Breast epithelium (tissue), 4 donors: ENCODE measurements around the gene GIGYF2. TPM values are rescaled to one million over a fixed set of nuclear protein-coding genes. Genes with fewer than 3 reads are reported as not detected.

Experiments
- DNase-seq, 2 donors: peaks; one replicate each; pipeline ENCODE4 v3.0.0-alpha.2; 2019; ENCODE audit warnings: low spot score in 2 of 2
- H3K27ac ChIP-seq, 2 donors: fragments of 200-600 bp; sonication (generic) in 1 of 2; one replicate each; pipeline ENCODE4 v1.5.1; 2016 to 2019; ENCODE audit warnings: mild to moderate bottlenecking in 1 of 2
- H3K27me3 ChIP-seq, 2 donors: fragments of 200-600 bp; sonication (generic) in 1 of 2; one replicate each; pipeline versions ENCODE4 v1.5.1 to v1.6.0; 2017 to 2019; ENCODE audit warnings: control low read depth in 1 of 2, mild to moderate bottlenecking in 1 of 2
- H3K36me3 ChIP-seq: fragments of 200-600 bp; one replicate; pipeline ENCODE4 v1.5.1; 2019
- H3K4me1 ChIP-seq, 2 donors: fragments of 200-600 bp; sonication (generic); one replicate each; pipeline ENCODE4 v1.5.1; 2016 to 2019; ENCODE audit warnings: control low read depth in 1 of 2
- H3K4me3 ChIP-seq, 3 donors: fragments of 200-600 bp; sonication (generic); 1 replicate in 2 of 3; 2 replicates in 1 of 3; pipeline ENCODE4 v1.5.1; 2016 to 2019; ENCODE audit warnings: mild to moderate bottlenecking in 3 of 3, moderate library complexity in 2 of 3
- H3K9me3 ChIP-seq, 2 donors: fragments of 200-600 bp; sonication (generic) in 1 of 2; one replicate each; pipeline ENCODE4 v1.5.1; 2016 to 2019; ENCODE audit warnings: control low read depth in 1 of 2
- POLR2A ChIP-seq: fragments of 450-650 bp; IDR thresholded peaks from one replicate; pipeline ENCODE4 v1.6.1; 2016; ENCODE audit warnings: antibody characterized with exemption, mild to moderate bottlenecking, moderate library complexity
- POLR2AphosphoS5 ChIP-seq, 3 donors: sonication (generic); formaldehyde crosslinking; IDR thresholded peaks; one replicate each; pipeline ENCODE4 v1.6.1; 2017; ENCODE audit warnings: antibody characterized with exemption in 3 of 3
- intact Hi-C: fragments of 100-400 bp; cut with DNase I; formaldehyde crosslinking; loops from one replicate; pipeline ENCODE4 v1.15.1; 2023; ENCODE audit warnings: low total_unique reads
- total RNA-seq, 3 donors: library from RNA; depleted of rRNA; stranded (reverse); fragments of >200 nt; gene quantifications; one replicate each; pipeline ENCODE4 v1.1.0, GENCODE V29; 2016
- TF ChIP-seq, protein P1 (sequence below), 3 donors: fragments of 450-650 bp; IDR thresholded peaks; one replicate each; pipeline ENCODE4 v1.5.1; 2016 to 2017; ENCODE audit warnings: antibody characterized with exemption in 3 of 3, mild to moderate bottlenecking in 3 of 3, moderate library complexity in 3 of 3

The GIGYF2 gene
- total RNA-seq, 3 donors from 2014 or later: 79.8 to 156 (median 103) TPM

DNA sequence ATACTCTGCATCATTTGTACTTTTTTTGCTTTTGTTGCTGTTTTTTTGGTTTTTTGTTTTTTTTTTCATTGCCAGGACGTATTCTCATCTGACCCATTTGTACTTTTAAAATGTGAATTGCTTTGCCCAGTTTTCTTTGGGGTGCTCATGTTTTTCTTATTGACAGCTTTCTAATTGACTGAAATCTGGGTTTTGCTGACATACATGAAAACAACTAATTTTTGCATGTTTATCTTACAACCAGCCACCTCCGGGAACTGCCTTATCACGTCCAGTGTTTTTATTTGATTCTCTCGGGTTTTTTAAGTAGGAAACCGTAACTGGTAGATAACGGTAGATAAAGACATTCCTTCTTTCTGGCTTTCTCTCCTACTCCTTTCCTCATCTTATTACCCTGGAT, 211.6 kb downstream of the GIGYF2 start:
- no peak overlapping the region for H3K4me3 ChIP-seq
- no peaks in the 10 kb centered on the region for H3K36me3 ChIP-seq
- intact Hi-C loops: no loop called here
- no peaks in the 10 kb centered on the region for H3K4me1 ChIP-seq
- no peaks in the 10 kb centered on the region for H3K27me3 ChIP-seq
- H3K9me3 ChIP-seq: peaks cover 0 to 15% of the 10 kb centered on the region in 2 donors
- no peak for TF ChIP-seq POLR2A
- no peak for TF ChIP-seq POLR2AphosphoS5 (IDR thresholded peaks at IDR 0.05)
- TF ChIP-seq, protein P1, sequence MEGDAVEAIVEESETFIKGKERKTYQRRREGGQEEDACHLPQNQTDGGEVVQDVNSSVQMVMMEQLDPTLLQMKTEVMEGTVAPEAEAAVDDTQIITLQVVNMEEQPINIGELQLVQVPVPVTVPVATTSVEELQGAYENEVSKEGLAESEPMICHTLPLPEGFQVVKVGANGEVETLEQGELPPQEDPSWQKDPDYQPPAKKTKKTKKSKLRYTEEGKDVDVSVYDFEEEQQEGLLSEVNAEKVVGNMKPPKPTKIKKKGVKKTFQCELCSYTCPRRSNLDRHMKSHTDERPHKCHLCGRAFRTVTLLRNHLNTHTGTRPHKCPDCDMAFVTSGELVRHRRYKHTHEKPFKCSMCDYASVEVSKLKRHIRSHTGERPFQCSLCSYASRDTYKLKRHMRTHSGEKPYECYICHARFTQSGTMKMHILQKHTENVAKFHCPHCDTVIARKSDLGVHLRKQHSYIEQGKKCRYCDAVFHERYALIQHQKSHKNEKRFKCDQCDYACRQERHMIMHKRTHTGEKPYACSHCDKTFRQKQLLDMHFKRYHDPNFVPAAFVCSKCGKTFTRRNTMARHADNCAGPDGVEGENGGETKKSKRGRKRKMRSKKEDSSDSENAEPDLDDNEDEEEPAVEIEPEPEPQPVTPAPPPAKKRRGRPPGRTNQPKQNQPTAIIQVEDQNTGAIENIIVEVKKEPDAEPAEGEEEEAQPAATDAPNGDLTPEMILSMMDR (IDR thresholded peaks at IDR 0.05): no peak
- H3K27ac ChIP-seq: no peak overlapping the region
- no peak for DNase-seq

Other genes starting within 250 kb of the GIGYF2 start
- under 1 TPM in 1 of 3 donors, not detected in 2; 0.33 TPM for gene ALPI, start 241.2 kb upstream of the GIGYF2 start, total RNA-seq
- gene ECEL1, start 209.5 kb upstream of the GIGYF2 start, total RNA-seq: 1 to 10 TPM in 1 of 3 donors, under 1 TPM in 2; 0.15 to 2.3 (median 0.48) TPM
- not detected for gene PRSS56, start 176.9 kb upstream of the GIGYF2 start, total RNA-seq
- not detected for gene CHRND, start 171.2 kb upstream of the GIGYF2 start, total RNA-seq
- gene CHRNG, start 157.6 kb upstream of the GIGYF2 start, total RNA-seq: not detected
- 1 to 10 TPM; 2.9 to 5.6 (median 5.0) TPM for gene TIGD1, start 146.8 kb upstream of the GIGYF2 start, total RNA-seq
- 10 to 100 TPM; 31.6 to 57.4 (median 36.1) TPM for gene EIF4E2, start 146.6 kb upstream of the GIGYF2 start, total RNA-seq
- 10 to 100 TPM; 31.0 to 67.2 (median 52.8) TPM for gene EFHD1, start 63.7 kb upstream of the GIGYF2 start, total RNA-seq
- under 1 TPM in 1 of 3 donors, not detected in 2; 0.73 TPM for gene KCNJ13, start 79.2 kb downstream of the GIGYF2 start, total RNA-seq
- 10 to 100 TPM in 1 of 3 donors, 1 to 10 TPM in 1, under 1 TPM in 1; 0.32 to 23.1 (median 9.2) TPM for gene SNORC, start 172.9 kb downstream of the GIGYF2 start, total RNA-seq